Left lung (tissue), 10 donors: ENCODE results near the gene KCNJ4. TPM values are rescaled to one million over a fixed set of nuclear protein-coding genes. Genes with fewer than 3 reads are reported as not detected.

Experiments
- ATAC-seq: fragments of 200-7000 bp; cut with Tn5 transposase; one replicate; pipeline ENCODE4 v1.9.1; 2020; ENCODE audit warnings: moderate library complexity
- DNase-seq, 4 donors: peaks; one replicate each; pipeline ENCODE4 v3.0.0-alpha.2; 2013 to 2020
- H3K27ac ChIP-seq, 2 donors: fragments of 200-600 bp; sonication (generic) in 1 of 2; one replicate each; pipeline versions ENCODE4 v1.5.0 to v1.8.0; 2020 to 2021
- H3K27me3 ChIP-seq, 2 donors: fragments of 200-600 bp; sonication (generic) in 1 of 2; one replicate each; pipeline versions ENCODE4 v1.5.0 to v1.8.0; 2020 to 2021
- H3K36me3 ChIP-seq, 2 donors: fragments of 200-600 bp; sonication (generic) in 1 of 2; one replicate each; pipeline versions ENCODE4 v1.5.0 to v1.8.0; 2020 to 2021
- H3K4me1 ChIP-seq, 2 donors: fragments of 200-600 bp; one replicate each; pipeline ENCODE4 v1.8.0; 2021
- H3K4me3 ChIP-seq, 2 donors: fragments of 200-600 bp; sonication (generic) in 1 of 2; one replicate each; pipeline versions ENCODE4 v1.5.0 to v1.8.0; 2020 to 2021; ENCODE audit warnings: mild to moderate bottlenecking in 1 of 2
- H3K9me3 ChIP-seq, 2 donors: fragments of 200-600 bp; sonication (generic) in 1 of 2; one replicate each; pipeline versions ENCODE4 v1.5.0 to v1.8.0; 2020 to 2021
- CTCF ChIP-seq, 2 donors: fragments of 200-600 bp; sonication (generic) in 1 of 2; IDR thresholded peaks; one replicate each; pipeline versions ENCODE4 v1.5.0 to v1.8.0; 2021; ENCODE audit warnings: antibody characterized with exemption in 2 of 2
- intact Hi-C, 2 donors: fragments of 100-400 bp; cut with DNase I; formaldehyde crosslinking; loops; one replicate each; pipeline versions ENCODE4 v1.11.2 to v1.14.2; 2022
- polyA plus RNA-seq, 6 donors: library from polyadenylated mRNA; unstranded; fragments of 120-200 nt; gene quantifications; one replicate each; pipeline ENCODE4 v1.2.1, GENCODE V29; 2013; ENCODE audit not compliant: insufficient read length in 6 of 6
- total RNA-seq, 2 donors: library from RNA; stranded (reverse); fragmentation: NEBNext Ultra II Directional; extraction: Animal tissue kit (Norgen Biotek cat#: 25700); gene quantifications; one replicate each; pipeline ENCODE4 v1.2.1, GENCODE V29; 2021
- donor health status: DM: no; HTN: yes; CAD: no.
- donor health status: DM: no; HTN: no; CAD: no.

The KCNJ4 gene
- total and polyA plus RNA-seq, 8 donors = 0.07 TPM; not detected in 6

DNA sequence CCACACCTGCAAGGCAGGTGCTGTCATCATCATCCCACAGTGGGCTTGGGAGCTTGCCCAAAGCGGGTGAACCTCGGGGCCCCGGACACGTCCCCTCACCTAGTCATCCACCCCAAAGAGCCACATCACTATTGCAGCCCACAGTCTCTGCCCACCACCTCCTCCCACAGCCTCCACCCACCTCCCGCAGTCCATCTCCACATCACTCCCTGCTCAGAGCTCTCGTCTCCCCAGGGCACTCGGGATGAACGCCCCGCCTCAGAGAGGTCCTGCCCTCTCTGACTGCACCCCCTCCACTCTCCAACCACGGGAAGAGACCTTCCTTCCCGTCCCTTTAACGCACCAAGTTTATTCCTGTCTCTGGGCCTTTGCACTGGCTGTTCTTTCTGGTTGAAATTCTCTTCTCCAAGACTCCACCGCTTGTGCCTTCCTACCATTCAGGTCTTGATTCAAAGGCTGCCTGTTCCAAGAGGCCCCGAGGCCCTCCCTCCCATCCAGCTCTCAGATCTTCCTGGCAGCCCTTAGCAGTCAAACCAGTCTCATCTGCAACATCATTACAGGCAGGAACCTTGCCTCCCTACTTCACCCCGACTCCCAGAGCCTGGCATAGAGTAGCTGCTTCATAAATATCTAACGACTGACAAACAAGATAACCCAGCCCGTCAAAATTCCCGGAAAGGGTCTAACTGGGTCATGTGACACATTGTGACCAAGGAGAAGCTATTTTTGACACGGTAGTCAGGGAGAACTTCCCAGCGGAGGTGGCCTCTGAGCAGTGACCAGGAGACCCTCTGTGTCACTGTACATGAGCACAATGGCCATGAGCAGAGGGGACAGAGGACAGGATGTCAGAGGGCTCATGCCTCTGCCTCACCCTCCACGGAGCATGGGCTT is 11.1 kb downstream of the KCNJ4 start:
- no peak overlapping the region for H3K27ac ChIP-seq
- intact Hi-C loops = no loop called here

DNA sequence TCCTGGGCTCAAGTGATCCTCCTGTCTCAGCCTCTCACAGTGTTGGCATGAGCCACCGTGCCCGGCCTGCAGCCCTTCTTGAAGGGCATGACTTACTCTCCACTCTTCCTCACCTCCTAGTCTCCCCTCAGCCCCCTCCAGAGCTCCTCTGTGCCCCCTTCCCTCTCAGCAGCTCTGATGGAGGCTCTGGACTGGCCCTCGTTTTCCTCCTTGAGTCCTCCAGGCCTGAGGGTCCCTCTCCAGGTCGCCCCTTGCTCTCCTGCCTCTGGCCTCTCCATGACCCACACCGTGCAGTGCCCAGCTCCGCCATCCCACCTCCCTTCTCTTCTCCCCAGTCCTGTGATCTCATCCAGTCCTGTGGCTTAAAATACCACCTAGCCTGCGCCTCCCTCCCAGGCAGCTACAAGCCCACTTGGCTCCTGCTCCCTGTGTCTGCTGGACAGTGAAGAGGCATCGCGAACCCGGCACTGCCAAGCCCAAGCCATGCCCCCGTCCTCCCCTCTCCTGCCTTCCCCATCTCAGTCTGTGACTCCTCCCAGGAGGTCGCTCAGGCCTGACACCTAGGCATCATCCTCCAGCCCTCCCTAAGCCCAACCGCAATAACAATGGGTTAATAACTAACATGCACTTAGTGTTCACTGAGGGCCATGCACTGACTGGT is 11.9 kb downstream of the KCNJ4 start:
- no peak for TF ChIP-seq CTCF (IDR thresholded peaks at IDR 0.05)

More for the DNA sequence above, 11.1 kb downstream of the KCNJ4 start:
- ATAC-seq (no peak), DNase-seq (no peak)
- H3K4me1 ChIP-seq = no peaks in the 10 kb centered on the region
- TF ChIP-seq CTCF (IDR thresholded peaks at IDR 0.05) = no peak
- H3K4me3 ChIP-seq = no peak overlapping the region
- peaks cover 0 to 74% of the 10 kb centered on the region in 2 donors for H3K27me3 ChIP-seq
- H3K9me3 ChIP-seq = no peaks in the 10 kb centered on the region
- H3K36me3 ChIP-seq = no peaks in the 10 kb centered on the region

GRCh38 chr22:38441620-38442287 is 13.2 kb downstream of the KCNJ4 start:
- H3K27me3 ChIP-seq = peaks cover 0 to 63% of the 10 kb centered on the region in 2 donors
- no peak for ATAC-seq
- no peak overlapping the region for H3K4me3 ChIP-seq
- intact Hi-C loops = no loop called here
- H3K27ac ChIP-seq = no peak overlapping the region
- H3K36me3 ChIP-seq = no peaks in the 10 kb centered on the region
- no peak for DNase-seq
- no peaks in the 10 kb centered on the region for H3K4me1 ChIP-seq
- no peak for TF ChIP-seq CTCF (IDR thresholded peaks at IDR 0.05)
- no peaks in the 10 kb centered on the region for H3K9me3 ChIP-seq

More for the DNA sequence above, 11.9 kb downstream of the KCNJ4 start:
- ATAC-seq (no peak), DNase-seq (no peak)
- no peaks in the 10 kb centered on the region for H3K36me3 ChIP-seq
- intact Hi-C loops = no loop called here
- H3K9me3 ChIP-seq = no peaks in the 10 kb centered on the region
- H3K4me1 ChIP-seq = no peaks in the 10 kb centered on the region
- no peak overlapping the region for H3K27ac ChIP-seq
- H3K4me3 ChIP-seq = no peak overlapping the region
- H3K27me3 ChIP-seq = peaks cover 0 to 67% of the 10 kb centered on the region in 2 donors

GRCh38 chr22:38440747-38441350 is 14.2 kb downstream of the KCNJ4 start:
- no peak overlapping the region for H3K27ac ChIP-seq
- DNase-seq = no peak
- no peak overlapping the region for H3K4me3 ChIP-seq
- H3K36me3 ChIP-seq = no peaks in the 10 kb centered on the region
- no peaks in the 10 kb centered on the region for H3K4me1 ChIP-seq
- peak; percentile 36 for ATAC-seq
- intact Hi-C loops = no loop called here
- no peak for TF ChIP-seq CTCF (IDR thresholded peaks at IDR 0.05)
- peaks cover 0 to 54% of the 10 kb centered on the region in 2 donors for H3K27me3 ChIP-seq
- H3K9me3 ChIP-seq = no peaks in the 10 kb centered on the region
